Left colon (tissue), 2 donors: ENCODE measurements around the gene AQP9. TPM values are rescaled to one million over a fixed set of nuclear protein-coding genes. Genes with fewer than 3 reads are reported as not detected.

Source experiments
- ATAC-seq: fragments of 200-7000 bp; cut with Tn5 transposase; one replicate; pipeline ENCODE4 v1.9.1; 2020; ENCODE audit warnings: mild to moderate bottlenecking, moderate library complexity
- DNase-seq, 2 donors: peaks; one replicate each; pipeline ENCODE4 v3.0.0-alpha.2; 2020
- intact Hi-C, 2 donors: fragments of 100-400 bp; cut with DNase I in 1 of 2; cut with micrococcal nuclease in 1 of 2; formaldehyde crosslinking; loops; one replicate each; pipeline versions ENCODE4 v1.11.2 to v1.14.0; 2022; cut with DNase I, micrococcal nuclease
- total RNA-seq, 2 donors: library from RNA; stranded (reverse); fragmentation: NEBNext Ultra II Directional; extraction: Animal tissue kit (Norgen Biotek cat#: 25700); gene quantifications; one replicate each; pipeline ENCODE4 v1.2.1, GENCODE V29; 2021
- donor health status: DM: no; HTN: no; CAD: no.
- donor health status: DM: yes; HTN: yes; CAD: no.

The AQP9 gene
- total RNA-seq, 2 donors from 2014 or later = 0.27 TPM; not detected in 1

- no peak for DNase-seq
- intact Hi-C loops = no loop called here
- ATAC-seq = no peak
Measured at GRCh38 chr15:58137686-58138085, 495 bp upstream of the AQP9 start.

- no peak for ATAC-seq
- DNase-seq = no peak
- intact Hi-C loops = no loop called here
Measured at GRCh38 chr15:58139276-58139988, 1.3 kb downstream of the AQP9 start.

GRCh38 chr15:58139989-58140522 lies 1.9 kb downstream of the AQP9 start:
- DNase-seq (no peak), ATAC-seq (no peak)
- intact Hi-C loops = no loop called here

GRCh38 chr15:58141894-58142293 lies 3.7 kb downstream of the AQP9 start:
- intact Hi-C loops = no loop called here
- ATAC-seq (no peak), DNase-seq (no peak)

GRCh38 chr15:58142827-58143461 lies 4.8 kb downstream of the AQP9 start:
- DNase-seq (no peak), ATAC-seq (no peak)
- intact Hi-C loops = no loop called here

GRCh38 chr15:58145606-58146005 lies 7.4 kb downstream of the AQP9 start:
- ATAC-seq (no peak), DNase-seq (no peak)
- intact Hi-C loops = no loop called here

GRCh38 chr15:58146211-58146610 lies 8.0 kb downstream of the AQP9 start:
- DNase-seq (no peak), ATAC-seq (no peak)
- intact Hi-C loops = no loop called here

- no peak for DNase-seq
- no peak for ATAC-seq
- intact Hi-C loops = no loop called here
Measured at GRCh38 chr15:58146749-58147148, 8.6 kb downstream of the AQP9 start.

- intact Hi-C loops = no loop called here
- no peak for ATAC-seq
Measured at GRCh38 chr15:58147171-58147611, 9.0 kb downstream of the AQP9 start.

GRCh38 chr15:58148120-58148519 lies 9.9 kb downstream of the AQP9 start:
- DNase-seq (no peak), ATAC-seq (no peak)
- intact Hi-C loops = no loop called here

More at GRCh38 chr15:58147171-58147611, 9.0 kb downstream of the AQP9 start:
- DNase-seq = no peak

GRCh38 chr15:58148633-58149445 lies 10.7 kb downstream of the AQP9 start:
- DNase-seq (no peak), ATAC-seq (no peak)
- intact Hi-C loops = no loop called here

GRCh38 chr15:58154769-58155168 lies 16.6 kb downstream of the AQP9 start:
- DNase-seq = no peak
- no peak for ATAC-seq
- intact Hi-C loops = no loop called here

- intact Hi-C loops = no loop called here
- ATAC-seq (no peak), DNase-seq (no peak)
Measured at GRCh38 chr15:58159827-58160386, 21.7 kb downstream of the AQP9 start.

- intact Hi-C loops = no loop called here
- ATAC-seq = no peak
- no peak for DNase-seq
Measured at GRCh38 chr15:58161436-58161930, 23.3 kb downstream of the AQP9 start.

- DNase-seq (no peak), ATAC-seq (no peak)
- intact Hi-C loops = no loop called here
Measured at GRCh38 chr15:58163985-58164384, 25.8 kb downstream of the AQP9 start.

GRCh38 chr15:58164926-58165325 lies 26.7 kb downstream of the AQP9 start:
- intact Hi-C loops = no loop called here
- ATAC-seq = no peak

GRCh38 chr15:58165661-58166060 lies 27.5 kb downstream of the AQP9 start:
- peak in 1 of 2 donors; percentile 30 for DNase-seq
- intact Hi-C loops = no loop called here
- ATAC-seq = no peak

More at GRCh38 chr15:58164926-58165325, 26.7 kb downstream of the AQP9 start:
- no peak for DNase-seq

- ATAC-seq (no peak), DNase-seq (no peak)
- intact Hi-C loops = no loop called here
Measured at GRCh38 chr15:58167095-58167691, 29.0 kb downstream of the AQP9 start.

GRCh38 chr15:58169934-58170333 lies 31.8 kb downstream of the AQP9 start:
- no peak for DNase-seq
- intact Hi-C loops = no loop called here
- no peak for ATAC-seq
